Loucy (cell line): Measurements from ENCODE around the gene KDM5B.

ENCODE experiments used
- H2AFZ ChIP-seq: fragments of 200-600 bp; sonication (generic); 2 replicates; pipeline ENCODE4 v1.6.0; 2016; ENCODE audit warnings: antibody characterized with exemption, mild to moderate bottlenecking, low read length, moderate library complexity
- H3F3A ChIP-seq: fragments of 200-600 bp; 2 replicates; pipeline ENCODE4 v1.6.0; 2016; ENCODE audit warnings: antibody characterized with exemption, low read depth, mild to moderate bottlenecking
- H3K27me3 ChIP-seq: fragments of 200-600 bp; sonication (generic); 2 replicates; pipeline ENCODE4 v1.6.1; 2014; ENCODE audit warnings: low read length, mild to moderate bottlenecking; ENCODE audit not compliant: insufficient read depth, poor library complexity, severe bottlenecking
- H3K36me3 ChIP-seq: fragments of 200-600 bp; sonication (generic); 2 replicates; pipeline ENCODE4 v1.6.1; 2016; ENCODE audit warnings: low read length; ENCODE audit not compliant: insufficient read depth
- H3K4me1 ChIP-seq: fragments of 200-600 bp; sonication (generic); 2 replicates; pipeline ENCODE4 v1.5.1; 2014; ENCODE audit warnings: low read length, mild to moderate bottlenecking; ENCODE audit not compliant: insufficient read depth, poor library complexity, severe bottlenecking
- H3K4me2 ChIP-seq: fragments of 200-600 bp; sonication (generic); 2 replicates; pipeline ENCODE4 v1.6.0; 2014; ENCODE audit warnings: antibody characterized with exemption, low read length, low read depth, mild to moderate bottlenecking; ENCODE audit not compliant: poor library complexity, severe bottlenecking
- H3K4me3 ChIP-seq: fragments of 200-600 bp; sonication (generic); 2 replicates; pipeline ENCODE4 v1.5.1; 2014; ENCODE audit warnings: low read length, mild to moderate bottlenecking, mixed read lengths; ENCODE audit not compliant: poor library complexity, severe bottlenecking
- H3K79me2 ChIP-seq: fragments of 200-600 bp; sonication (generic); 2 replicates; pipeline ENCODE4 v1.6.1; 2014; ENCODE audit warnings: low read length; ENCODE audit not compliant: insufficient read depth
- H3K9ac ChIP-seq: fragments of 200-600 bp; sonication (generic); 2 replicates; pipeline ENCODE4 v1.6.0; 2014; ENCODE audit warnings: mild to moderate bottlenecking, low read depth, low read length, moderate library complexity; ENCODE audit not compliant: poor library complexity, severe bottlenecking
- H3K9me2 ChIP-seq: fragments of 200-600 bp; sonication (generic); replicated peaks from 2 replicates; pipeline ENCODE4 v1.6.1; 2016; ENCODE audit warnings: low read depth, low read length, mixed read lengths
- H3K9me3 ChIP-seq: fragments of 200-600 bp; sonication (generic); 2 replicates; pipeline ENCODE4 v1.6.1; 2014; ENCODE audit warnings: mild to moderate bottlenecking, antibody characterized with exemption, low read length, low read depth; ENCODE audit not compliant: insufficient read depth
- H4K20me1 ChIP-seq: fragments of 200-600 bp; sonication (generic); 2 replicates; pipeline ENCODE4 v1.6.0; 2014; ENCODE audit warnings: antibody characterized with exemption, low read length, mild to moderate bottlenecking; ENCODE audit not compliant: insufficient read depth, poor library complexity, severe bottlenecking
- EZH2phosphoT487 ChIP-seq: fragments of 200-600 bp; IDR thresholded peaks from 2 replicates; pipeline ENCODE4 v1.6.1; 2018; ENCODE audit warnings: antibody characterized with exemption, mild to moderate bottlenecking, moderate library complexity, borderline replicate concordance
- TF ChIP-seq, protein P1 (sequence below): fragments of 200-600 bp; sonication (generic); conservative IDR thresholded peaks from 2 replicates; pipeline ENCODE4 v1.5.1; 2014; ENCODE audit warnings: mild to moderate bottlenecking, antibody characterized with exemption, low read length

The KDM5B gene

DNA sequence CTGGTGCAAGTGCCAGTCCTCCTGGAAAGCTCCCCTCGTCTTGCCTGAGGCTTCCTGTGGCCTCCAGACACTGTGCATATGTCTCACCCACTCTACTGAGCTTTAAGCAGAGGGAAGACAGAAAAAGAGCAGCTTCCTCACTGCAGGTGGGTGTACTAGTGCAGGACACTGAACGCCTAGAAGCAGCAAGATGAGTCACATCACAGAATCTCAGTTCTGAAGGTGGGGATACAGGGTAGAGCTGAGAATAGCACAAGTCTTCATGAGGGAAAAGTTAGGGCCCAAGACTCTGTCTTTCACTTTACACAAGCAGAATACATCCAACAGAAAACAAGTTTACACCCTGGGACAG is 39.9 kb upstream of the KDM5B start:
- TF ChIP-seq EZH2phosphoT487: no peak
- TF ChIP-seq, protein P1, sequence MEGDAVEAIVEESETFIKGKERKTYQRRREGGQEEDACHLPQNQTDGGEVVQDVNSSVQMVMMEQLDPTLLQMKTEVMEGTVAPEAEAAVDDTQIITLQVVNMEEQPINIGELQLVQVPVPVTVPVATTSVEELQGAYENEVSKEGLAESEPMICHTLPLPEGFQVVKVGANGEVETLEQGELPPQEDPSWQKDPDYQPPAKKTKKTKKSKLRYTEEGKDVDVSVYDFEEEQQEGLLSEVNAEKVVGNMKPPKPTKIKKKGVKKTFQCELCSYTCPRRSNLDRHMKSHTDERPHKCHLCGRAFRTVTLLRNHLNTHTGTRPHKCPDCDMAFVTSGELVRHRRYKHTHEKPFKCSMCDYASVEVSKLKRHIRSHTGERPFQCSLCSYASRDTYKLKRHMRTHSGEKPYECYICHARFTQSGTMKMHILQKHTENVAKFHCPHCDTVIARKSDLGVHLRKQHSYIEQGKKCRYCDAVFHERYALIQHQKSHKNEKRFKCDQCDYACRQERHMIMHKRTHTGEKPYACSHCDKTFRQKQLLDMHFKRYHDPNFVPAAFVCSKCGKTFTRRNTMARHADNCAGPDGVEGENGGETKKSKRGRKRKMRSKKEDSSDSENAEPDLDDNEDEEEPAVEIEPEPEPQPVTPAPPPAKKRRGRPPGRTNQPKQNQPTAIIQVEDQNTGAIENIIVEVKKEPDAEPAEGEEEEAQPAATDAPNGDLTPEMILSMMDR: no peak
- H4K20me1 ChIP-seq: no peaks in the 10 kb centered on the region
- no peaks in the 10 kb centered on the region for H3K9me2 ChIP-seq
- no peaks in the 10 kb centered on the region for H3F3A ChIP-seq
- H3K36me3 ChIP-seq: no peaks in the 10 kb centered on the region
- H3K9ac ChIP-seq: no peak overlapping the region
- H3K79me2 ChIP-seq: no peaks in the 10 kb centered on the region
- H3K4me2 ChIP-seq: no peak overlapping the region
- no peaks in the 10 kb centered on the region for H3K27me3 ChIP-seq
- no peak overlapping the region for H3K4me3 ChIP-seq
- H2AFZ ChIP-seq: no peak overlapping the region
- peaks cover 8% of the 10 kb centered on the region for H3K4me1 ChIP-seq
- H3K9me3 ChIP-seq: no peaks in the 10 kb centered on the region

DNA sequence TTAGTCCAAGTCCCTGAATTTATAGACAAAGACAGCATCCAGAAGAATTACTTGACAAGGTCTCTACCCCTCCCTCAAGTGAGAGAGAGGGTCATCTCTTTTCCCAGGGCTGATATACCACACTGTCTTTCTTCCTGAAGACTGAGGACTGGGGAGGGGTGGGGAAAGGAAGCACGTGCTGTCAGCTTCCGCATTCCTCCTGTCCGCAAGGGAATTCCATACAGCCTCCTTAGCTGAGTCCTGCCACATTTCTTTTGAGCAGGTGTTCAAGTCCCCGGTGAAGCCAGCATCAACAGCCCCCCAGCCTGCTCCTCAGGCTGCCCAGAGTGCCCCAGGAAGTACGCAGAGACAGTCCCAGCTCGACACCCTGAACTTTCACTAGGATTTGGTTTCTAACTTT is 36.7 kb upstream of the KDM5B start:
- no peak overlapping the region for H2AFZ ChIP-seq
- TF ChIP-seq EZH2phosphoT487: no peak
- TF ChIP-seq, protein P1: no peak
- no peaks in the 10 kb centered on the region for H3K36me3 ChIP-seq

GRCh38 chr1:202844259-202844658 is 36.0 kb upstream of the KDM5B start:
- H3K4me1 ChIP-seq: no peaks in the 10 kb centered on the region
- H3K4me2 ChIP-seq: no peak overlapping the region
- no peaks in the 10 kb centered on the region for H3K79me2 ChIP-seq
- no peak for TF ChIP-seq EZH2phosphoT487
- TF ChIP-seq, protein P1: no peak
- no peaks in the 10 kb centered on the region for H3K9me3 ChIP-seq
- no peaks in the 10 kb centered on the region for H4K20me1 ChIP-seq
- no peaks in the 10 kb centered on the region for H3F3A ChIP-seq
- H3K9me2 ChIP-seq: no peaks in the 10 kb centered on the region
- H3K4me3 ChIP-seq: no peak overlapping the region
- no peak overlapping the region for H2AFZ ChIP-seq
- H3K27me3 ChIP-seq: no peaks in the 10 kb centered on the region
- no peak overlapping the region for H3K9ac ChIP-seq
- no peaks in the 10 kb centered on the region for H3K36me3 ChIP-seq

More for the DNA sequence above, 36.7 kb upstream of the KDM5B start:
- no peak overlapping the region for H3K4me2 ChIP-seq
- H3K4me1 ChIP-seq: no peaks in the 10 kb centered on the region
- H3K4me3 ChIP-seq: no peak overlapping the region
- no peaks in the 10 kb centered on the region for H4K20me1 ChIP-seq
- H3K9me2 ChIP-seq: no peaks in the 10 kb centered on the region
- H3K79me2 ChIP-seq: no peaks in the 10 kb centered on the region
- no peaks in the 10 kb centered on the region for H3K9me3 ChIP-seq
- H3K9ac ChIP-seq: no peak overlapping the region
- no peaks in the 10 kb centered on the region for H3F3A ChIP-seq
- no peaks in the 10 kb centered on the region for H3K27me3 ChIP-seq
